Liver (tissue), 3 donors: Measurements from ENCODE around the gene ANKFY1.

Experiments used
- SP1 ChIP-seq: IDR thresholded peaks from 2 replicates; pipeline ENCODE4 v1.6.1; 2018; ENCODE audit warnings: antibody characterized with exemption, mild to moderate bottlenecking
- TAF1 ChIP-seq: conservative IDR thresholded peaks from 2 replicates; pipeline ENCODE4 v1.6.1; 2016; ENCODE audit warnings: antibody characterized with exemption, mild to moderate bottlenecking
- YY1 ChIP-seq: IDR thresholded peaks from 2 replicates; pipeline ENCODE4 v1.6.1; 2016; ENCODE audit warnings: antibody characterized with exemption, mild to moderate bottlenecking
- TF ChIP-seq, protein P1 (sequence below): IDR thresholded peaks from 2 replicates; pipeline ENCODE4 v1.6.1; 2016; ENCODE audit warnings: antibody characterized with exemption
- TF ChIP-seq, protein P2 (sequence below): fragments of 150-350 bp; IDR thresholded peaks from 2 replicates; pipeline ENCODE4 v1.5.1; 2017; ENCODE audit warnings: improper control_type of control experiment, low read depth, low read length; ENCODE audit not compliant: missing input control
- donor health status: healthy.
- donor health status: healthy.

DNA sequence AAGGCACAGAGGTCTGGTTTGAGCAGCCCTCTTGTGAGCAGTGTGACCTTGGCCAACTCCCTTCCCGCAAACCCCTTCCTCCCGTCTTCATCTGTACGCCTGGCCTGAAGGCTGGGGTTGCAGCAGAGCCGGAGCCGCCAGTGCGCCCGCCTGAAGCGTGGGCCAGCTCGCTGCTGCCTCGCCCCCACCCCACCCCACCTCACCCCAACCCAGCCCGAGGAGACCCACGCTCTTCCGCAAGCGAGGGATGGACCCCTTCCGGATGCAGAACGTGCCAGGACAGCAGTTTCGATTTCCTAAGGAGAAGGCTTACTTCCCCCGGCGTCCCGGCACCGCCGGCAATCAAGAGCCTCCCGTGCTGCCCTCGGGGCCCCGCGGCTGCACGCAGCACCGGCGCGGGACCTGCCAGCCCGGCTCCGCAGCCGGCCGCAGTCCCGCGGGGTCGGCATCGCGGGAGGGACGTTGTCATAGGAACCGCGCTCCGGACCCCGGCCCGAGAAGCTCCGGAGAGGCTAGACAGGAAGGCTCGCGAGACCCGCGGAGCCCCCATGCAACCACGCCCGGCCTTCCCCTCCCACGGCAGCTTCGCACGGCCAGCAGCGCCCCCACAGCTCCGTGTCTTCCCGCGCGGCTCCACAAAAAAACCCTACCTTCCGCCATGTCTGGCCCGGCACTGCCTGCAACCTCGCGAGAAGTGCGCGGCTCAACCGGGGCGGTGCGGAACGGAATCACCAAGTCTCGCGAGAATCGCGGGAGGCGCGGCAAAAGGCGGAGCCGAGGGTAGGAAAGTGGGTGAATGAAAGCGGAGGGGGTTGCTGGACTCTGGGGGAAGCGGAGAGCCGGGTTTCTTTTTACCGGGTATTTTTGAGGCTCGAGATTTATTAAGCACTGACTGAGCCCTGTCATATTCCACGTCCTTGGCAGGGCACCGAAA lies at the start of gene ANKFY1:
- TF ChIP-seq TAF1 (no peak), YY1 (peak; percentile 97), SP1 (peak; percentile 22)
- TF ChIP-seq, protein P1, sequence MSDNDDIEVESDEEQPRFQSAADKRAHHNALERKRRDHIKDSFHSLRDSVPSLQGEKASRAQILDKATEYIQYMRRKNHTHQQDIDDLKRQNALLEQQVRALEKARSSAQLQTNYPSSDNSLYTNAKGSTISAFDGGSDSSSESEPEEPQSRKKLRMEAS = no peak
- TF ChIP-seq, protein P2, sequence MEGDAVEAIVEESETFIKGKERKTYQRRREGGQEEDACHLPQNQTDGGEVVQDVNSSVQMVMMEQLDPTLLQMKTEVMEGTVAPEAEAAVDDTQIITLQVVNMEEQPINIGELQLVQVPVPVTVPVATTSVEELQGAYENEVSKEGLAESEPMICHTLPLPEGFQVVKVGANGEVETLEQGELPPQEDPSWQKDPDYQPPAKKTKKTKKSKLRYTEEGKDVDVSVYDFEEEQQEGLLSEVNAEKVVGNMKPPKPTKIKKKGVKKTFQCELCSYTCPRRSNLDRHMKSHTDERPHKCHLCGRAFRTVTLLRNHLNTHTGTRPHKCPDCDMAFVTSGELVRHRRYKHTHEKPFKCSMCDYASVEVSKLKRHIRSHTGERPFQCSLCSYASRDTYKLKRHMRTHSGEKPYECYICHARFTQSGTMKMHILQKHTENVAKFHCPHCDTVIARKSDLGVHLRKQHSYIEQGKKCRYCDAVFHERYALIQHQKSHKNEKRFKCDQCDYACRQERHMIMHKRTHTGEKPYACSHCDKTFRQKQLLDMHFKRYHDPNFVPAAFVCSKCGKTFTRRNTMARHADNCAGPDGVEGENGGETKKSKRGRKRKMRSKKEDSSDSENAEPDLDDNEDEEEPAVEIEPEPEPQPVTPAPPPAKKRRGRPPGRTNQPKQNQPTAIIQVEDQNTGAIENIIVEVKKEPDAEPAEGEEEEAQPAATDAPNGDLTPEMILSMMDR = no peak
